HG03457 (cell line): ENCODE measurements around the gene FAM89B.

Source experiments
- ATAC-seq: cut with Tn5 transposase; IDR thresholded peaks from one replicate; pipeline ENCODE4 v1.9.1; 2021; ENCODE audit warnings: moderate number of reproducible peaks; ENCODE audit not compliant: unreplicated experiment

The FAM89B gene

GRCh38 chr11:65538915-65539743, 33.2 kb upstream of the FAM89B start:
- ATAC-seq = no peak

GRCh38 chr11:65539744-65540289, 32.5 kb upstream of the FAM89B start:
- peak; percentile 27 for ATAC-seq

- peak; percentile 36 for ATAC-seq
Observed at GRCh38 chr11:65540290-65541092, 31.8 kb upstream of the FAM89B start.

GRCh38 chr11:65541093-65541982, 31.0 kb upstream of the FAM89B start:
- no peak for ATAC-seq

- no peak for ATAC-seq
Observed at GRCh38 chr11:65542738-65543390, 29.5 kb upstream of the FAM89B start.

- ATAC-seq = no peak
Observed at GRCh38 chr11:65545853-65546216, 26.5 kb upstream of the FAM89B start.

GRCh38 chr11:65546217-65546958, 25.9 kb upstream of the FAM89B start:
- peak; percentile 42 for ATAC-seq

GRCh38 chr11:65547446-65548125, 24.8 kb upstream of the FAM89B start:
- no peak for ATAC-seq

GRCh38 chr11:65548395-65548794, 23.9 kb upstream of the FAM89B start:
- no peak for ATAC-seq

- ATAC-seq = no peak
Observed at GRCh38 chr11:65549096-65549495, 23.2 kb upstream of the FAM89B start.

GRCh38 chr11:65551572-65552387, 20.6 kb upstream of the FAM89B start:
- no peak for ATAC-seq

- no peak for ATAC-seq
Observed at GRCh38 chr11:65552388-65552951, 19.9 kb upstream of the FAM89B start.

- ATAC-seq = no peak
Observed at GRCh38 chr11:65553301-65554001, 18.9 kb upstream of the FAM89B start.

GRCh38 chr11:65554057-65554818, 18.1 kb upstream of the FAM89B start:
- no peak for ATAC-seq

- ATAC-seq = no peak
Observed at GRCh38 chr11:65554842-65555430, 17.4 kb upstream of the FAM89B start.

- no peak for ATAC-seq
Observed at GRCh38 chr11:65555693-65556231, 16.6 kb upstream of the FAM89B start.
